HCT116 (cell line): ENCODE data around the gene PPARGC1A. TPM values are rescaled to one million over a fixed set of nuclear protein-coding genes. Genes with fewer than 3 reads are reported as not detected.

Experiments used
- ATAC-seq: fragments of 200-7000 bp; cut with Tn5 transposase; 2 replicates; pipeline ENCODE4 v1.9.1; 2020; ENCODE audit warnings: mild to moderate bottlenecking, moderate library complexity
- BruUV-seq: library from RNA; stranded (reverse); fragments of 400-500 nt; replicated peaks from 2 replicates; lab custom pipeline; 2021; lab: Mats Ljungman, UMichigan
- CTCF ChIA-PET: fragments of 300-600 bp; sonication (Branson Sonifier 250); formaldehyde crosslinking; loops from one replicate; lab custom pipeline; 2021; ENCODE audit warnings: antibody characterized with exemption; lab: Charles Lee
- POLR2A ChIA-PET: fragments of 300-600, 350-600 bp; sonication (Branson Sonifier 250); formaldehyde crosslinking; loops from one replicate; lab custom pipeline; 2021; ENCODE audit warnings: antibody characterized with exemption; lab: Charles Lee
- RAD21 ChIA-PET, 2 experiments: fragments of 300-600 bp; sonication (Branson Sonifier 250); formaldehyde crosslinking; loops; one replicate each; lab custom pipeline; 2023; ENCODE audit warnings: low total read pairs in 2 of 2; ENCODE audit not compliant: uncharacterized antibody in 2 of 2, unreplicated experiment in 2 of 2, low non-redundant PET in 1 of 2; lab: Charles Lee
- DNase-seq: peaks from one replicate; pipeline ENCODE4 v3.0.0-alpha.2; 2010; ENCODE audit warnings: low read depth, low spot score
- H2AFZ ChIP-seq: fragments of 200-600 bp; shearing (Covaris generic), sonication (generic); 2 replicates; pipeline ENCODE4 v1.6.1; 2017; ENCODE audit warnings: low read depth, mixed run types, mixed read lengths, antibody characterized with exemption, low read length; ENCODE audit not compliant: poor library complexity, severe bottlenecking
- H3K27ac ChIP-seq: 2 replicates; pipeline ENCODE4 v1.5.1; 2012; ENCODE audit warnings: low read depth, low read length
- H3K27me3 ChIP-seq: fragments of 200-600 bp; sonication (generic); 2 replicates; pipeline ENCODE4 v1.6.1; 2016; ENCODE audit warnings: mixed run types, low read length, mixed read lengths; ENCODE audit not compliant: insufficient read depth
- H3K36me3 ChIP-seq, 2 experiments: fragments of 200-500 bp in 1 of 2; fragments of 200-600 bp in 1 of 2; sonication (Bioruptor generic) in 1 of 2; sonication (generic) in 1 of 2; 2 replicates each; pipeline versions ENCODE4 v1.5.1 to v1.6.1; 2014 to 2016; ENCODE audit warnings: low read length in 2 of 2, inconsistent platforms in 1 of 2, mixed read lengths in 1 of 2, mixed run types in 1 of 2; ENCODE audit not compliant: insufficient read depth in 2 of 2, control insufficient read depth in 1 of 2
- H3K4me1 ChIP-seq, 2 experiments: fragments of 200-600 bp in 1 of 2; sonication (generic) in 1 of 2; 2 replicates each; pipeline versions ENCODE4 v1.5.1 to v1.6.1; 2012 to 2017; ENCODE audit warnings: low read length in 2 of 2, inconsistent platforms in 1 of 2, mild to moderate bottlenecking in 1 of 2, mixed read lengths in 1 of 2, mixed run types in 1 of 2, moderate library complexity in 1 of 2; ENCODE audit not compliant: insufficient read depth in 2 of 2, control insufficient read depth in 1 of 2
- H3K4me2 ChIP-seq: fragments of 200-600 bp; sonication (generic); 2 replicates; pipeline ENCODE4 v1.6.1; 2017; ENCODE audit warnings: mixed run types, low read length, mixed read lengths
- H3K4me3 ChIP-seq, 2 experiments: fragments of 200-600 bp in 1 of 2; sonication (generic) in 1 of 2; replicated peaks in 1 of 2; 2 replicates each; pipeline ENCODE4 v1.5.1; 2011 to 2016; ENCODE audit warnings: low read length in 2 of 2, control low read depth in 1 of 2, low read depth in 1 of 2, mild to moderate bottlenecking in 1 of 2, mixed read lengths in 1 of 2, mixed run types in 1 of 2
- H3K79me2 ChIP-seq: fragments of 200-600 bp; sonication (generic); 2 replicates; pipeline ENCODE4 v1.6.1; 2017; ENCODE audit warnings: mild to moderate bottlenecking, mixed run types, low read length, moderate library complexity, mixed read lengths; ENCODE audit not compliant: insufficient read depth
- H3K9ac ChIP-seq: fragments of 200-600 bp; sonication (generic); 2 replicates; pipeline ENCODE4 v1.6.1; 2016; ENCODE audit warnings: low read length, mixed read lengths
- H3K9me2 ChIP-seq: fragments of 200-600 bp; sonication (generic), shearing (Covaris generic); 2 replicates; pipeline ENCODE4 v1.6.1; 2017; ENCODE audit warnings: mixed run types, mild to moderate bottlenecking, moderate library complexity; ENCODE audit not compliant: insufficient read depth
- H3K9me3 ChIP-seq, 2 experiments: fragments of 200-500 bp in 1 of 2; fragments of 200-600 bp in 1 of 2; sonication (Bioruptor generic) in 1 of 2; sonication (generic) in 1 of 2; 2 replicates each; pipeline ENCODE4 v1.6.1; 2014 to 2017; ENCODE audit warnings: low read length in 2 of 2, mixed read lengths in 2 of 2, inconsistent platforms in 1 of 2, low read depth in 1 of 2, mild to moderate bottlenecking in 1 of 2, mixed run types in 1 of 2, moderate library complexity in 1 of 2; ENCODE audit not compliant: control insufficient read depth in 1 of 2, insufficient read depth in 1 of 2
- H4K20me1 ChIP-seq: fragments of 200-600 bp; sonication (generic), shearing (Covaris generic); 2 replicates; pipeline ENCODE4 v1.6.1; 2017; ENCODE audit warnings: mixed run types, mild to moderate bottlenecking, moderate library complexity; ENCODE audit not compliant: insufficient read depth
- CBX3 ChIP-seq: IDR thresholded peaks from 2 replicates; pipeline ENCODE4 v1.6.1; 2012; ENCODE audit warnings: low read depth
- CEBPB ChIP-seq: IDR thresholded peaks from 2 replicates; pipeline ENCODE4 v1.6.1; 2012; ENCODE audit warnings: low read depth
- FOSL1 ChIP-seq: IDR thresholded peaks from 2 replicates; pipeline ENCODE4 v1.6.1; 2012; ENCODE audit warnings: low read depth
- JUND ChIP-seq: IDR thresholded peaks from 2 replicates; pipeline ENCODE4 v1.6.1; 2012
- MAX ChIP-seq: IDR thresholded peaks from 2 replicates; pipeline ENCODE4 v1.6.1; 2012
- RAD21 ChIP-seq: IDR thresholded peaks from 2 replicates; pipeline ENCODE4 v1.6.1; 2012; ENCODE audit warnings: low read depth, mild to moderate bottlenecking
- SP1 ChIP-seq: IDR thresholded peaks from 2 replicates; pipeline ENCODE4 v1.6.1; 2012; ENCODE audit warnings: low read depth
- SRF ChIP-seq: IDR thresholded peaks from 2 replicates; pipeline ENCODE4 v1.6.1; 2012; ENCODE audit warnings: low read depth
- intact Hi-C: fragments of 100-400 bp; cut with micrococcal nuclease; formaldehyde crosslinking; loops from 2 replicates; pipeline ENCODE4 v1.10.0; 2022
- total RNA-seq: library from RNA; stranded (reverse); gene quantifications from one replicate; pipeline ENCODE4 v1.2.1, GENCODE V29; 2021; ENCODE audit not compliant: unreplicated experiment
- TF ChIP-seq, protein P1 (sequence below): IDR thresholded peaks from 2 replicates; pipeline ENCODE4 v1.6.1; 2011; ENCODE audit warnings: mild to moderate bottlenecking, low read length, moderate library complexity; ENCODE audit not compliant: insufficient replicate concordance; ENCODE audit errors: extremely low read depth
- TF ChIP-seq, protein P2 (sequence below), 3 experiments: fragments of 200-600 bp in 1 of 3; sonication (generic) in 1 of 3; IDR thresholded peaks in 2 of 3; conservative IDR thresholded peaks in 1 of 3; 2 replicates each; pipeline ENCODE4 v1.5.1; 2012 to 2017; ENCODE audit warnings: low read depth in 2 of 3, low read length in 2 of 3, antibody characterized with exemption in 1 of 3, borderline replicate concordance in 1 of 3, control low read depth in 1 of 3, mild to moderate bottlenecking in 1 of 3, mixed read lengths in 1 of 3, mixed run types in 1 of 3, moderate library complexity in 1 of 3; ENCODE audit not compliant: insufficient read depth in 1 of 3

PPARGC1A gene
- total RNA-seq, 1 experiment from 2014 or later: not detected

GRCh38 chr4:23878912-23879732 lies 10.7 kb downstream of the PPARGC1A start:
- Histone ChIP-seq H3K27ac (no peak overlapping the region), H3K36me3 (no peaks in the 10 kb centered on the region), H3K27me3 (no peaks in the 10 kb centered on the region), H2AFZ (no peak overlapping the region)
- RAD21 ChIA-PET: no interaction called here
- no peak for ATAC-seq
- DNase-seq: no peak
- BruUV-seq: no TSS peak
- POLR2A ChIA-PET: no interaction called here
- intact Hi-C loops: no loop called here
- TF ChIP-seq MAX (no peak), SRF (no peak), CEBPB (no peak), FOSL1 (no peak), CBX3 (no peak), SP1 (no peak), RAD21 (no peak), JUND (no peak)
- TF ChIP-seq, protein P1, sequence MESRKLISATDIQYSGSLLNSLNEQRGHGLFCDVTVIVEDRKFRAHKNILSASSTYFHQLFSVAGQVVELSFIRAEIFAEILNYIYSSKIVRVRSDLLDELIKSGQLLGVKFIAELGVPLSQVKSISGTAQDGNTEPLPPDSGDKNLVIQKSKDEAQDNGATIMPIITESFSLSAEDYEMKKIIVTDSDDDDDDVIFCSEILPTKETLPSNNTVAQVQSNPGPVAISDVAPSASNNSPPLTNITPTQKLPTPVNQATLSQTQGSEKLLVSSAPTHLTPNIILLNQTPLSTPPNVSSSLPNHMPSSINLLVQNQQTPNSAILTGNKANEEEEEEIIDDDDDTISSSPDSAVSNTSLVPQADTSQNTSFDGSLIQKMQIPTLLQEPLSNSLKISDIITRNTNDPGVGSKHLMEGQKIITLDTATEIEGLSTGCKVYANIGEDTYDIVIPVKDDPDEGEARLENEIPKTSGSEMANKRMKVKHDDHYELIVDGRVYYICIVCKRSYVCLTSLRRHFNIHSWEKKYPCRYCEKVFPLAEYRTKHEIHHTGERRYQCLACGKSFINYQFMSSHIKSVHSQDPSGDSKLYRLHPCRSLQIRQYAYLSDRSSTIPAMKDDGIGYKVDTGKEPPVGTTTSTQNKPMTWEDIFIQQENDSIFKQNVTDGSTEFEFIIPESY: no peak
- TF ChIP-seq, protein P2, sequence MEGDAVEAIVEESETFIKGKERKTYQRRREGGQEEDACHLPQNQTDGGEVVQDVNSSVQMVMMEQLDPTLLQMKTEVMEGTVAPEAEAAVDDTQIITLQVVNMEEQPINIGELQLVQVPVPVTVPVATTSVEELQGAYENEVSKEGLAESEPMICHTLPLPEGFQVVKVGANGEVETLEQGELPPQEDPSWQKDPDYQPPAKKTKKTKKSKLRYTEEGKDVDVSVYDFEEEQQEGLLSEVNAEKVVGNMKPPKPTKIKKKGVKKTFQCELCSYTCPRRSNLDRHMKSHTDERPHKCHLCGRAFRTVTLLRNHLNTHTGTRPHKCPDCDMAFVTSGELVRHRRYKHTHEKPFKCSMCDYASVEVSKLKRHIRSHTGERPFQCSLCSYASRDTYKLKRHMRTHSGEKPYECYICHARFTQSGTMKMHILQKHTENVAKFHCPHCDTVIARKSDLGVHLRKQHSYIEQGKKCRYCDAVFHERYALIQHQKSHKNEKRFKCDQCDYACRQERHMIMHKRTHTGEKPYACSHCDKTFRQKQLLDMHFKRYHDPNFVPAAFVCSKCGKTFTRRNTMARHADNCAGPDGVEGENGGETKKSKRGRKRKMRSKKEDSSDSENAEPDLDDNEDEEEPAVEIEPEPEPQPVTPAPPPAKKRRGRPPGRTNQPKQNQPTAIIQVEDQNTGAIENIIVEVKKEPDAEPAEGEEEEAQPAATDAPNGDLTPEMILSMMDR (IDR thresholded peaks at IDR 0.05 in 2 of 3, conservative IDR thresholded peaks at IDR 0.05 in 1 of 3; ENCODE audit: borderline replicate concordance in 1 of 3, insufficient read depth in 1 of 3, low read depth in 2 of 3, low read length in 2 of 3): no peak
- TF ChIP-seq, all 23 proteins: peak for 0
- CTCF ChIA-PET: no interaction called here
- H3K79me2 ChIP-seq: no peaks in the 10 kb centered on the region
- no peak overlapping the region for H3K4me2 ChIP-seq
- no peaks in the 10 kb centered on the region for H3K4me1 ChIP-seq
- peaks cover 0 to 10% of the 10 kb centered on the region in 2 experiments; a peak in 2 of 4 replicates for H3K9me3 ChIP-seq
- H3K9ac ChIP-seq: no peak overlapping the region
- H3K4me3 ChIP-seq: no peak overlapping the region
- H4K20me1 ChIP-seq: no peaks in the 10 kb centered on the region
- H3K9me2 ChIP-seq: no peaks in the 10 kb centered on the region
